Smooth muscle cell (in vitro differentiated cells): ENCODE measurements around the gene P4HB. TPM values are rescaled to one million over a fixed set of nuclear protein-coding genes. Genes with fewer than 3 reads are reported as not detected.

Source experiments
- DNase-seq: peaks from one replicate; lab custom pipeline; 2025; ENCODE audit not compliant: unreplicated experiment; lab: John Stamatoyannopoulos, UW
- H2AFZ ChIP-seq: fragments of 200-600 bp; sonication (generic); 2 replicates; pipeline ENCODE4 v1.6.0; 2016; ENCODE audit warnings: antibody characterized with exemption, low read depth, mild to moderate bottlenecking
- H3F3A ChIP-seq: fragments of 200-600 bp; sonication (generic); 2 replicates; pipeline ENCODE4 v1.6.0; 2017; ENCODE audit warnings: antibody characterized with exemption, low read depth
- H3K27ac ChIP-seq: fragments of 200-600 bp; sonication (generic); 2 replicates; pipeline ENCODE4 v1.5.1; 2016; ENCODE audit warnings: low read depth, mild to moderate bottlenecking
- H3K27me3 ChIP-seq: fragments of 200-600 bp; sonication (generic); 2 replicates; pipeline ENCODE4 v1.6.1; 2016; ENCODE audit warnings: low read depth, mild to moderate bottlenecking
- H3K36me3 ChIP-seq: fragments of 200-600 bp; sonication (generic); 2 replicates; pipeline ENCODE4 v1.5.1; 2016; ENCODE audit warnings: low read depth
- H3K4me1 ChIP-seq: fragments of 200-600 bp; sonication (generic); 2 replicates; pipeline ENCODE4 v1.5.1; 2016; ENCODE audit warnings: low read depth
- H3K4me2 ChIP-seq: fragments of 200-600 bp; sonication (generic); 2 replicates; pipeline ENCODE4 v1.6.0; 2016; ENCODE audit warnings: mild to moderate bottlenecking
- H3K4me3 ChIP-seq: fragments of 200-600 bp; sonication (generic); 2 replicates; pipeline ENCODE4 v1.5.1; 2016; ENCODE audit warnings: mild to moderate bottlenecking
- H3K79me2 ChIP-seq: fragments of 200-600 bp; sonication (generic); 2 replicates; pipeline ENCODE4 v1.6.0; 2016; ENCODE audit warnings: low read depth, mild to moderate bottlenecking
- H3K9ac ChIP-seq: fragments of 200-600 bp; sonication (generic); 2 replicates; pipeline ENCODE4 v1.6.0; 2016; ENCODE audit warnings: low read depth
- H3K9me3 ChIP-seq: fragments of 200-600 bp; sonication (generic); replicated peaks from 2 replicates; pipeline ENCODE4 v1.5.1; 2016; ENCODE audit warnings: low read depth
- H4K20me1 ChIP-seq: fragments of 200-600 bp; sonication (generic); 2 replicates; pipeline ENCODE4 v1.6.0; 2016; ENCODE audit warnings: low read depth
- CTCF ChIP-seq: fragments of 200-600 bp; sonication (generic); IDR thresholded peaks from 2 replicates; pipeline ENCODE4 v1.5.1; 2017; ENCODE audit warnings: borderline replicate concordance, mild to moderate bottlenecking, antibody characterized with exemption; ENCODE audit not compliant: insufficient read depth, poor library complexity, severe bottlenecking
- WGBS: methylation state at CpG from one replicate; pipeline ENCODE4 v1.1.7; 2016; ENCODE audit warnings: low lambda C conversion rate; 5-methylcytosine and 5-hydroxymethylcytosine counted together
- polyA plus RNA-seq: library from polyadenylated mRNA; unstranded; fragments of >200 nt; fragmentation: Nextera tagmentation; extraction: Ambion mirVana; gene quantifications from 2 replicates; pipeline ENCODE4 v1.2.1, GENCODE V29; 2016
- total RNA-seq: library from RNA; depleted of rRNA; stranded (reverse); fragments of >200 nt; gene quantifications from 2 replicates; pipeline ENCODE4 v1.2.3, GENCODE V29; 2014

The P4HB gene
- total and polyA plus RNA-seq, 2 experiments from 2014 or later = 1,526 to 1,593 TPM

GRCh38 chr17:81824595-81824994 lies 35.7 kb downstream of the P4HB start:
- Histone ChIP-seq H3K36me3 (no peaks in the 10 kb centered on the region), H3K27me3 (no peaks in the 10 kb centered on the region), H3F3A (no peaks in the 10 kb centered on the region), H2AFZ (no peak overlapping the region), H3K9me3 (no peaks in the 10 kb centered on the region), H3K79me2 (peaks cover 33% of the 10 kb centered on the region), H3K4me1 (no peaks in the 10 kb centered on the region), H3K27ac (no peak overlapping the region), H3K4me2 (no peak overlapping the region), H3K4me3 (no peak overlapping the region), H3K9ac (no peak overlapping the region), H4K20me1 (peaks cover 63% of the 10 kb centered on the region)
- DNase-seq = no peak
- 92% methylated on average over 11 of the region's 11 CpGs for WGBS
- no peak for TF ChIP-seq CTCF

GRCh38 chr17:81823820-81824550 lies 36.4 kb downstream of the P4HB start:
- H3K79me2 ChIP-seq = peaks cover 27% of the 10 kb centered on the region
- no peaks in the 10 kb centered on the region for H3K4me1 ChIP-seq
- 98% methylated on average over 21 of the region's 33 CpGs for WGBS
- no peak overlapping the region for H3K27ac ChIP-seq
- no peaks in the 10 kb centered on the region for H3K36me3 ChIP-seq
- no peaks in the 10 kb centered on the region for H3K27me3 ChIP-seq
- H3K9me3 ChIP-seq = no peaks in the 10 kb centered on the region
- no peak overlapping the region for H2AFZ ChIP-seq
- H3K4me2 ChIP-seq = no peak overlapping the region
- H3K4me3 ChIP-seq = no peak overlapping the region
- TF ChIP-seq CTCF = no peak
- no peak overlapping the region for H3K9ac ChIP-seq
- no peaks in the 10 kb centered on the region for H3F3A ChIP-seq
- DNase-seq = no peak
- peaks cover 57% of the 10 kb centered on the region for H4K20me1 ChIP-seq

- Histone ChIP-seq H3K4me2 (no peak overlapping the region), H3K9ac (no peak overlapping the region), H3K36me3 (no peaks in the 10 kb centered on the region), H4K20me1 (peaks cover 49% of the 10 kb centered on the region), H3K79me2 (peaks cover 20% of the 10 kb centered on the region), H3K4me3 (no peak overlapping the region), H3K27ac (no peak overlapping the region), H3K9me3 (no peaks in the 10 kb centered on the region), H2AFZ (no peak overlapping the region), H3K4me1 (no peaks in the 10 kb centered on the region), H3K27me3 (no peaks in the 10 kb centered on the region), H3F3A (no peaks in the 10 kb centered on the region)
- no peak for DNase-seq
- TF ChIP-seq CTCF = no peak
- WGBS = 94% methylated on average over 25 of the region's 30 CpGs
These were observed 37.1 kb downstream of the P4HB start for GRCh38 chr17:81822996-81823819.
